Suppressor macrophage treated with lipopolysaccharide for 1 hour (primary cell): ENCODE data around the gene PACS2.

ENCODE experiments used
- DNase-seq, 3 donors: peaks; one replicate each; pipeline ENCODE4 v3.0.0-alpha.2; 2020 to 2022

The PACS2 gene

GRCh38 chr14:105426416-105427130 lies 112.0 kb downstream of the PACS2 start:
- DNase-seq: no peak

- DNase-seq: no peak
Measured at GRCh38 chr14:105427412-105427811, 112.9 kb downstream of the PACS2 start.

DNA sequence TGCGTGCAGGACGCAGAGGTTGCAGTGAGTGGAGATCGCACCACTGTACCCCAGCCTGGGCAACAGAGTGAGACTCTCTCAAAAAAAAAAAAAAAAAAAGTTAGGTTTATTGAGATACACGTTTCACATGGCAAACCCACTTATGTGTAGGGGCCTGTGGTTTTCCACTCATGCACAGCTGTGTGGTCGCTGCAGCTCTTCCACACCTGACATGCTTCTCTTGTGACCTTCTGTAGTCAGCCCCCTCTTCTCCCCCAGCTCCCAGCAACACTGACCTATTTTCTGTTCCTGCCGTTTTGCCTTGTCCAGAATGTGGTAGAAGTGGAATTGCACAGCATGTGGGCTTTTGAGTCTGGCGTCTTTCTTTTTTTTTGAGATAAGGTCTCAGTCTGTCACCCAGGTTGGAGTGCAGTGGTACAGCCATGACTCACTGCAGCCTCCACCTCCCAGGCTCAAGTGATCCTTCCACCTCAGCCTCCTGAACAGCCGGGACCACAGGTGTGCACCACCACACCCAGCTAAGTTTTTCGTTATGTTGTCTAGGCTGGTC lies 113.5 kb downstream of the PACS2 start:
- DNase-seq: no peak

- DNase-seq: no peak
Measured at GRCh38 chr14:105430042-105430441, 115.5 kb downstream of the PACS2 start.

DNA sequence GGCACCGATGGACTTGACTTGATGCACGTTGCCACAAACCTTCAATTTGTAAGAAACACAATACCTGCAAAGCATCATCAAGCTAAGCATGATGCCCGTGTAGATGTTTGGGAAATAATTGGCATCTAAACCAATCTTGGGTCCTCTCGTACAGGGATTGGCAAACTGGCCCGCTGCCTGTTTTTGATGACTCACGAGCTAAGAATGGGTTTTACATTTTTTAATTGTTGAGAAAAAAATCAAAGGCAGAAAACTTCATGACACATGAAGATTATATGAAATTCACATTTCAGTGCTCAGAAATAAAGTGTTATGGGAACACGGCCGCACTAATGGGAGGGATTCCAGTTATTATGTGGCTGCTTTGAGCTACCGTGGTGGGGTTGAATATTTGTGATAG lies 116.0 kb downstream of the PACS2 start:
- no peak for DNase-seq

DNA sequence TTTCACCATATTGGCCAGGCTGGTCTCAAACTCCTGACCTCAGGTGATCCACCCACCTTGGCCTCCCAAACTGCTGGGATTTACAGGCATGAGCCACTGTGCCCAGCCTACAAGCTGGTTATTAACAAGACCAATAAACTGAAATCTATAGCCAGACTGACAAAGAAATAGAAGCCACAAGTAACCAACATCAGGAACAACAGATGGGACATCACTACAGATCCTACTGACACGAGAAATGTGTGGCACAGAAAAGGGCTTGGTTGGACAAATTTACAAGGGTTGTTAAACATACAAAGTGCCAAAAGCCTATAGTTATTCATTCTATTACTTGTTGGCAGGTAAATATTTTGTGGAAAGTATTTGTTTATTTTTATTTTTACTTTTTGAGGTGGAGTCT lies 116.7 kb downstream of the PACS2 start:
- no peak for DNase-seq

DNA sequence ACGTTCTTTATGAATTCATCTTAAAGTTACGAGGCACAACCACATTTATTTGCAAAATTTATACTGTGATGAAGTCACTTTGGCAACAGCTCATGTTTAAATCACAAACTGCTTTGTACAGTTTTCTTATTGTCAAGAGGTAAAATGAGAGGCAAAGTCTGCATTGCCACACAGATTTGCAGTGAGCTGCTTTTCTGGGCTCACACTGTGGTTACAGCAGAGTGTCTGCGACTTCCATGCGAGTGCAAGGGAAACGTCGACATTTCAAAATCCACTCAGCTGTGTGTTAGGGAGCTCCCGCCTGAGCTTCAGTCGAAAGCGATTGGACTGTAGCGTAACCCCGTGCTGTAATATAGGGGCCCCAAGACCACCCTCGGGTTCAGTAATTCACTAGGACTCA lies 118.1 kb downstream of the PACS2 start:
- DNase-seq: no peak

- no peak for DNase-seq
Measured at GRCh38 chr14:105433161-105433605, 118.6 kb downstream of the PACS2 start.

GRCh38 chr14:105436402-105436801 lies 121.9 kb downstream of the PACS2 start:
- no peak for DNase-seq

DNA sequence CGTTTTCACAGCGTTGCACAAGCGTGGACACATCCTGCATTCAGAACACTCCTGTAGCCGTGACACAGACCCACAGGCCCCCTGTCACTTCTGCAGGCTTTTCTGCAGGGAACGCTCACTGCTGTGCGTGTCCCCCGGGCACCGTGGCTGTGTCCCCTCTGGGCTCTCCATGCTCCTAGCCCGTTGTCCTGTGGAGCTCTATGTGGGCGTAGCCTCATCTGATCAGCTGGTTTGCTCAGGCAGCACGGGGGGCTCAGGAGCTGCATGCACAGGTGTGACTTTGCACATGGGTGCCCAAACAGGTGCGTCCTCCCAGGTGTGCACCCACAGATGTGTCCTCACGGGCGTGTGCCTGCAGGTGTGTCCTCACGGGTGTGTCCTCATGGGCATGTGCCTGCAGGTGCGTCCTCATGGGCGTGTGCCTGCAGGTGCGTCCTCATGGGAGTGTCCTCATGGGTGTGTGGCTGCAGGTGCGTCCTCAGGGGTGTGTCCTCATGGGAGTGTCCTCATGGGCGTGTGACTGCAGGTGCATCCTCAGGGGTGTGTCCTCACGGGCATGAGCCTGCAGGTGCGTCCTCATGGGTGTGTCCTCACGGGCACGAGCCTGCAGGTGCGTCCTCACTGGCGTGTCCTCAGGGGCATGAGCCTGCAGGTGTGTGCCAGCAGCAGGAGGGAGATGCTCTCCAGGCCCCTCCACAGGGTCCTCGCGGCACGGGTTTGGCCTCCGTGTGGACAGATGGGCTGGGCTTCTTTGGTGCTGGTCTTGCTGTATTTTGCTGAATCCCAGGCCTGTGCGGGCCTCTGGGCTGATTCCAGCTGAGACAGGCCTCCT lies 122.6 kb downstream of the PACS2 start:
- DNase-seq: no peak

DNA sequence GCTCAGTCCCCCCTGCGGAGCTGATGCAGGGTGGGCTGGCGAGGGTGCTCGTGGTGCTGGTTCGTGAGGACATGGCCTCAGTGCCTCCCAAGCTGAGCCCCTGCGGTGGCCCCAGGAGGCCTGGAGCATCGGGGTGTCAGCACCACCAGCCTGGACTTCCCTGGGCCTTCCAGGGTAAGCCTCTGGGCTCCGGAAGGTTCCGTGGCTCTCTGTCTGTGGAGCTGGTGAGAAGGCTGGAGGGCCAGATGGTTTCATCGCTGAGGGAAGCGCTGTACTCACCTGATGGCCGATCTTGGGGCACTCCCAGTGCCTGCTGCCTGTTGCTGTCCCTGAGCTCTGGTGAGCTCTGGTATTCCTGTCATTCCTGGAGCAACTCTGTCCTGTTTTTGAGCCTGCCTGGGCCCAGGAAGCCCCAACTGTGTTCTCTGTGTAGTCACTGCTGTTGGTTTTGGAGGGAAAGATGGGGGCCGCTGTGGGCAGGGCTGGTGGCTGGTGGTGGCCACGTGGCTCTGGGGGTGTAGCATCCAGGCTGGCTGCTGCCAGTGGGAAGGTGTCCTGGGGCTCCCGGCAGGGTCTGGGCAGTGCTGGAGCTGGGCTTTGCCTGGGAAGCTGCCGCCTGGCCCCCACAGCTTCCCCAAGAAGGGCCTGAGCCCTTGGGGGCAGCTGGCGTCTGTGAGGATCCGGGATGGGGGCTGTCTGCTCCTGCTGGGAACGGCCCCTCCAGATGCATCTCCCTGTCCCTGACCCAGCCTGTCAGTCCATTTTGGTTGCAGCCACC lies 123.4 kb downstream of the PACS2 start:
- no peak for DNase-seq

DNA sequence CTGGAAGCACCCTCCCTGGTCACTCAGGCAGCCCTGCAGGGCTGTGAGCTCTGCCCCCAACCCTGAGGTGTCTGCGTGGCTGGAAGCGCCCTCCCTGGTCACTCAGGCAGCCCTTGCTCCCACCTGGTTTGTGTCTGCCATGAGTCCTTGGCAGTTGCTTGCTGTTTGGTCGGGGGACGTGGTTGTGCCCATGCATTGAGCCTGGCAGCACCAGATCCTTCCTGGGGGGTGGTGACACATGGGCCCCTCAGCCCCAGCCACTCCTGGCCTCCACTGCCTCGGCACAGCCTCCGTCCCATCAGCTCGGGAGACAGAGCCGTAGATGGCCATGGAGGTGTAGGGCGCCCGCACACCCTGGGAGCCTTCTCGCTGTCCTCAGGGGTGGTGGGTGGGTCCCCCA lies 124.6 kb downstream of the PACS2 start:
- no peak for DNase-seq

DNA sequence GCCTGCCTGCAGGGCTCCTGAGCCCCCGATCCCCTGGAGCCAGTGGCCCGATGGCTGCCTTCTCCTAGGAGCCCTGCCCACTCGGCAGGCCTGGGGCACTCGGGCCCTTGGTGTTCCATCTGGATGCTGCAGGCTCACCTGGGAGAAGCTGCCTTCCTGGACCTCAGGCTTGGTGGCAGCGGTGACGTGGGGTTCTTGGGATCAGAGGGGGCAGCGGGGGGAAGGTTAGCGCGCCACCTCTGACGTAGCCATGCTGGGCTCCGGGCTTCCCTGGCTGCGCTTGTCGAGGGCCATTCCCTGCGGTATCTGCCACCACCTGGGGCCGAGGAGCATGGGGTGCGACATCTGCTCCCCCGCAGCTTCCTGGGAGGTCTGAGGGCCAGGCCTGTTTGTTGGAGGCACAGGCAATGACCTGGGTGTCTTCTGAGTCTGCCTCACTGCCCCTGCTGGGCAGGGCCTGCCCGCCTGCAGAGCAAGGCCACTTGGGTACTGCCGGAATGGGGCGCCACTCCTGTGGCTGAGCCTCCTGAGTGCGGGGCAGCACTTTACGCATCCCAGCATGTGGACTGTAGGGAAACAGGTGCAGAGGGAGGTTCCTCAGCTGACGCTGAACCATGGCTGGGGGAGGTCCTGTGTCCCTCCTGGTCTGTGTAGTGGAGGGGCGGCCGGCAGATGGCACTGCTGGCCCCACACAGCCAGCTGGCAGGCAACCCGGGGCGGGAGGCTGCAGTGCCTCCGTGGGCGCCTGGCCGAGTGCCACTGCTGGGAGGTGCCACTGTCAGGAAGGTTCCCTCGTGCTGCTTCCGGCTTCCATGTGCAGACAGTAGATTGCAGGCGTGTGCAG lies 125.4 kb downstream of the PACS2 start:
- DNase-seq: no peak

- no peak for DNase-seq
Measured at GRCh38 chr14:105440554-105440900, 126.0 kb downstream of the PACS2 start.

- DNase-seq: no peak
Measured at GRCh38 chr14:105440992-105441391, 126.4 kb downstream of the PACS2 start.

DNA sequence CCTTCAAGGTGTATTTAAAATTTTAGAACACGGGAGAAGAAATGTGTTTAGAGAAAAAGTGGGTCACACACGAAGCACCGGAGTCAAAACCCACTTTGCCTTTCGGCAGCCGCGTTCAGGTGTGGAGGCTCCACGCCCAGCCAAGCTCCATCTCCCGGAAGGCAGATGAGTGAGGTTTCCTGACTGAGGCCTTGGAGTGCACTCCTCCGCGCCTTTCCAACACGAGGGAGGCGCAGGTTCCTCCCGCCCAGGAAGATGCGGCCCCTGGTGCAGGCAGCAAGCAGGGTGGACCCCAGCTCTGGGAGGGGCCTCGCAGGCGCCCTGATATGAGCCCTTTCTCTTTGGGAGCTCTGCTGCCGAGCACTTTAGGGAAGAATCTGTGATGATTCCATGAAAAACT lies 127.6 kb downstream of the PACS2 start:
- DNase-seq: no peak

DNA sequence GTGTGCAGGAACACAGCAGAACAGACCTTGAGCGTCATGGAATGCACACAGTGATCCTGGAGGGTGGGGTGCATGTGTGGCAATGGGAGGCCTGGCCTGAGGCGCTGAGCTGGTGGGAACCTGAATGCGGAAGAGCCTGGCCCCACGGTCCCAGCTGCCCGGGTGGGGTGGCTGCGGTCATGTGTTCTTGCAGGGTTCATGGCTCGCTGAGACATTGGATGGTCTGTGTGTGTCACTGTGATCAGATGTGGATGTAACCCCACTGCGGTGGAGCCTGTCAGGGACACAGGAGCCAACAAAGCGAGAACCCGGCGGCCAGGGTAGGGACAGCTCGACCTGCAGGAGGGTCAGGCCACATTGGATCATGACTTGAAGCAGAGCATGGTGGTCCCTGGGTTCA lies 128.3 kb downstream of the PACS2 start:
- DNase-seq: no peak

DNA sequence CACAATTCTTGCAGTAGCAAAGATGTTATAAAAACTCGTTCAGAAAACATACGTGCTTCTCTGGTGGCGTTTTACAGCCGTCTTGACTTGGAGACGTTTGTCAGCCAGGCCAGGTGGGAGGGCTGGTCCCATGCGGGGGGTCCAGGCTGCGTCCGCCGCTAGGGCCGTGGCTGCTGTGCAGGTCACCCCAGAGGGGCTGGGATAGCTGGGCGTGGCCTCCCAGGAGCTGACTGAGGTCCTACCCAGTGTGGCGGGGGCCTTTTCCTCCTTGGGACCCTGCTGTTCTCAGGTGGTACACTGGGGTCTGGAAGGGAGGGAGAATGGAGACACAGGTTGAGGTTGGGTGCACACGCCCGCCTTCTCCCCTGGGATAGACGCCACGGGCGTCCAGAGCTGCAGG lies 130.3 kb downstream of the PACS2 start:
- DNase-seq: no peak

DNA sequence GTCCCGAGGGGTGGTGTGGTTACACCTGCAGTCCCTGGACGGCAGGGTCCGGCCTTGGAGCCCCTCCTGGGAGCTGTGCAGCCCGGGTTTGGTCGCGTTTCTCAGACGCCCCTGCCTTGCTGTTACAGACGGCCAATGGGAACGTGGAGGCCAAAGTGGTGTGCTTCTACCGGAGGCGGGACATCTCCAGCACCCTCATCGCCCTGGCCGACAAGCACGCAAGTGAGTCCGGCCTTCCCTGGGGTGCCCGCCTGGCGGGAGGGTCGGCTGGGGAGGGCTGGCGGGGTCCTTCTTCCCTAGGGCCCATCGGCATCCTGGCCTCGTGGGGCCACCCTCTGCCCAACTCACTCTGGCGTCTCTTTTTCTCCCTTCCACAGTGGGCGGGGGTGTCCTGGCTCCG lies 130.7 kb downstream of the PACS2 start:
- no peak for DNase-seq

- DNase-seq: no peak
Measured at GRCh38 chr14:105445901-105446845, 131.6 kb downstream of the PACS2 start.

- DNase-seq: no peak
Measured at GRCh38 chr14:105446971-105447370, 132.4 kb downstream of the PACS2 start.
